Measurements from ENCODE around the gene C19orf81. TPM values are rescaled to one million over a fixed set of nuclear protein-coding genes. Genes with fewer than 3 reads are reported as not detected.

The C19orf81 gene
- total and polyA plus RNA-seq, 9 of the 15 experiments (the other 6 are each of a cell fraction or from before 2014, with no cell fraction given): 2.5 to 42.9 (median 33.0) TPM; not detected in 4

GRCh38 chr19:50646074-50646807, 3.0 kb upstream of the C19orf81 start (continued):
- TF ChIP-seq CHD2 (IDR thresholded peaks at IDR 0.05; ENCODE audit: low read depth, low read length) (no peak), NFE2 (IDR thresholded peaks at IDR 0.05; ENCODE audit: low read depth) (no peak), NFATC3 (IDR thresholded peaks at IDR 0.05) (no peak), ETS2 (tag; IDR thresholded peaks at IDR 0.05; ENCODE audit: borderline replicate concordance, poor library complexity, severe bottlenecking) (no peak), AFF4 (CRISPR knock-in tag; IDR thresholded peaks at IDR 0.05) (no peak), USF2 (CRISPR knock-in tag; IDR thresholded peaks at IDR 0.05) (no peak), ZNF124 (CRISPR knock-in tag; IDR thresholded peaks at IDR 0.05) (no peak), PRPF4 (IDR thresholded peaks at IDR 0.05; ENCODE audit: insufficient read depth, low read depth, low read length, poor library complexity, severe bottlenecking) (no peak)

All from K562 (cell line).